ENCODE data around the gene APOC3.

The APOC3 gene

GRCh38 chr11:116881143-116881542 is 51.4 kb downstream of the APOC3 start:
- no peak for DNase-seq

DNA sequence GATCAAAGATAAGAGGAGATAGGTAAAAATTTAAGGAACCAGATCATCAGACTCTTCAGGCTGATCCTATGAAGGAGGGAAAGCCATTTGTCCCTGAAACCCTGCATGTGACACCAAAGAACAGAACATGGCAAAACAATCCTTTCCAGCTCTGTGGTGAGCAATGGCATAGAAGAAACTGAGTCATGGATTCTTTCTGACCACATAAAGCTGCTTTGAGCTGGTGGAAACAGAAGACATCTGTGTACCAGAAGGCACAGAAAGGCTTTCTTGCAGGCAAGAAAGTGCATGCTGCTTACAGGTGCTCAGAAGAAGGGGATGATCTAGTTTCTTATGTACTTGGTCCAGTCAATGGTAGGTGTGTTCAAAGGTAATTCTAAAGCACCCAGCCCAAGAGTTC is 52.7 kb downstream of the APOC3 start:
- DNase-seq = no peak
